GM12874 (cell line): ENCODE measurements around the gene GNL3.

ENCODE experiments used
- TF ChIP-seq, protein P1 (sequence below): IDR thresholded peaks from 2 replicates; pipeline ENCODE4 v1.5.1; 2011; ENCODE audit warnings: low read depth, mild to moderate bottlenecking, control low read depth, low read length, moderate library complexity; ENCODE audit not compliant: insufficient read depth

Gene GNL3

DNA sequence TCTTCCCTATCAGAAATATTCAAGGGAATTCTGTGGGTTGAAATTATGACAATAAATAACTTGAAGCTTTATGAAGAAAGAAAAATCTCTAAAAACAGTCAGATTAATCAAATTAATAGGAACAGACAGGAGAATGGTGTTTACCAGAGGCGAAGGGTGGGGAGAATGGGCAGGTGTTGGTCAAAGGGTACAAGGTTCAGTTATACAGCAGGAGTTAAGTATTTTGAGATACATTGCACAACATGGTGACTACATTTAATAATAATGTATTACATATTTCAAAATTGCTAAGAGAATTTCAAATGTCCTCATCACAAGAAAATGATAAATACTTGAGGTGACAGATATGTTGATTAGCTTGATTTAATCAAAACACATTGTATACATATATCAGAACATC, 38.7 kb downstream of the GNL3 start:
- TF ChIP-seq, protein P1, sequence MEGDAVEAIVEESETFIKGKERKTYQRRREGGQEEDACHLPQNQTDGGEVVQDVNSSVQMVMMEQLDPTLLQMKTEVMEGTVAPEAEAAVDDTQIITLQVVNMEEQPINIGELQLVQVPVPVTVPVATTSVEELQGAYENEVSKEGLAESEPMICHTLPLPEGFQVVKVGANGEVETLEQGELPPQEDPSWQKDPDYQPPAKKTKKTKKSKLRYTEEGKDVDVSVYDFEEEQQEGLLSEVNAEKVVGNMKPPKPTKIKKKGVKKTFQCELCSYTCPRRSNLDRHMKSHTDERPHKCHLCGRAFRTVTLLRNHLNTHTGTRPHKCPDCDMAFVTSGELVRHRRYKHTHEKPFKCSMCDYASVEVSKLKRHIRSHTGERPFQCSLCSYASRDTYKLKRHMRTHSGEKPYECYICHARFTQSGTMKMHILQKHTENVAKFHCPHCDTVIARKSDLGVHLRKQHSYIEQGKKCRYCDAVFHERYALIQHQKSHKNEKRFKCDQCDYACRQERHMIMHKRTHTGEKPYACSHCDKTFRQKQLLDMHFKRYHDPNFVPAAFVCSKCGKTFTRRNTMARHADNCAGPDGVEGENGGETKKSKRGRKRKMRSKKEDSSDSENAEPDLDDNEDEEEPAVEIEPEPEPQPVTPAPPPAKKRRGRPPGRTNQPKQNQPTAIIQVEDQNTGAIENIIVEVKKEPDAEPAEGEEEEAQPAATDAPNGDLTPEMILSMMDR = no peak

DNA sequence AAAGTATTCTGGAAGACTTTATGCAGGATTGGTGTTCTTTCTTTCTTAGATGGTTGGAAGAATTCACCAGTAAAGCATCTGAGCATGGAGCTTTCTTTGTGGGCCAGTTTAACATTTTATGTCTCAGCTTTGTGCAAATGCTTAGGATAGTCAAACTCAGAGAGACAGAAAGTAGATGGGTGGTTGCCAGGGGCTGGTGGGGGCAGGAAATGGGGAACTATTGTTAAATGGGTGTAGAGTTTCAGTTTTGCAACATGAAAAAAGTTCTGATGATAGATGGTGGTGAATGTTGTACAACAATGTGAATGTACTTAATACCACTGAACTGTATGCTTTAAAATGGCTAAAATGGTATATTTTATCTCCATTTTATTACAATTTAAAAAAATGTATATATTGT, 44.8 kb downstream of the GNL3 start:
- TF ChIP-seq, protein P1 = no peak

DNA sequence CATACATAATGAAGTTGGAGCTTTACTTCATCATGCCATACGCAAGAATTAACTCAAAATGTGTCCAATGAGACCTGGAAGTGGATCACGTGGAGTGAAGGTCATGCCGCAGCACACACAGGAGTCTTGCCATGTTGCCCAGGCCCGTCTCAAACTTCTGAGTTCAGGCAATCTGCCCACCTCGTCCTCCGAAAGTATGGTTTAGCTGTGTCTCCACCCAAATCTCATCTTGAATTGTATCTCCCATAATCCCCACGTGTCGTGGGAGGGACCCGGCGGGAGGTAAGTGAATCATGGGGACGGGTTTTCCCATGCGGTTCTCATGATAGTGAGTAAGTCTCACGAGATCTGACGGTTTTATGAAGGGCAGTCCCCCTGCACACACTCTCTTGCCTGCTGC, 45.8 kb downstream of the GNL3 start:
- TF ChIP-seq, protein P1 = no peak

DNA sequence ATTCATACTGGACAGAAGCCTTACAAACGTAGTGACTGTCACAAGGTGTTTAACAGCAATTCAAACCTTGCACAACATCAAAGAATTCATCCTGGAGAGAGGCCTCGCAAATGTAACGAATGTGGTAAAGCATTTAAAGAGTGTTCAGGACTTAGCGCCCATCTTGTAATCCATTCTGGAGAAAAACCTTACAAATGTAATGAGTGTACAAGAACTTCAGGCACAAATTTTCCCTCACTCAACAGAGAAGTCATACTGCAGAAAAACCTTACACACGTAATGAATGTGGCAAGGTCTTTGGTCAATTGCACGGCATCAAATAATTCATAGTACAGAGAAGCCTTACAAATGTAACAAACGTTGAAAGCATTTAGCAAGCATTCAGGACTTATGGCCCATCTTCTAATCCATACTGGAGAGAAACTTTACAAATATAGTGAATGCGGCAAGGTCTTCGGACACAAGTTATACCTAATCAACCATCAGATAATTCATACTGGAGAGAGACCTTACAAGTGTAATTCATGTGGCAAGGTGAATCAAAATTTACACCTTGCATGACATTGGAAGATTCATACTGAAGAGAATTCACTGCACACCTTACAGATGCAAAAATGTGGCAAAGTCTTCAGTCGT, 47.5 kb downstream of the GNL3 start:
- TF ChIP-seq, protein P1 = no peak

DNA sequence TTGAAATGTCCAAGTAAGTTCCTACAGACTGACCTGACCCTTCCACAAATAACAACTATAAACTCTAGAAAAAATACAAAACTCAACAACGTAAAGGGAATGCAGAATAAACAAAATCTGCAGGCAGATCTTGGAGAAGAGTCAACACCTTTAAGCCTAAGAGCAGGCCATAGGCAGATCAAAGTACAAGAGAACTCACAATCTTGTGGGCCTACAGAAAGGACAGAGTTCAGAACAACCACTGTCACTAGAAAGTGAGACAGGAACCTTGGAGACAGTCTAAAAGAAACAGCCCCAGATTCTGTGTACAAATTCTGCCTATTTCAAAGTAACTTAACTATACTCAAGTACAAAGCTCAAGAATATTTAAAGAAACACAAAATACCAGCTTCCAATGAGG, 53.9 kb downstream of the GNL3 start:
- TF ChIP-seq, protein P1 = no peak

DNA sequence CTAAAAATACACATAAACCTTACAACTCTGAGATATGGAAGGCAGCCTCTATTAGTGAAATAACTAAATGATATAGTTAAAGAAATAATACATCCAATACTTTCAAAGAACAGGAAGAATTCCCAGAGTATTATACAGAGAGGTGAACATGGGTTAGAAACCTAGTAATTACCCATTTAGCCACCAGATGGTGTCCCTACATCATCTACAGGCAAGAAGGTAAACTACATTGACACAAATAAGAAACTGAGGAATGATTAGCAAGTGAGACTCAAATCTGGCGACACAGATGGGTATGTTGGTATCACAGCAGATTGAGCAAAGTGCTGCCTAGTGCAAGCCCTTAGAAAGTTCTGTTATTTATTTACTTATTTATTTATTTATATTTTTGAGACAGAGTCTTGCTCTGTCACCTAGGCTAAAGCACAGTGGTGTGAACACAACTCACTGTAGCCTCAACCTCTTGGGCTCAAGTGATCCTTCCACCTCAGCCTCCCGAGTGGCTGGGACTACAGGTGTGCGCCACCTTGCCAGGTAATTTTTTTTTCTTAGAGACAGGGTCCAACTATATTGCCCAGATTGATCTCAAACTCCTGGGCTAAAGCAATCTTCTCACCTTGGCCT, 56.7 kb downstream of the GNL3 start:
- TF ChIP-seq, protein P1 = peak; percentile 54; the same call in 1 of the 2 replicates

DNA sequence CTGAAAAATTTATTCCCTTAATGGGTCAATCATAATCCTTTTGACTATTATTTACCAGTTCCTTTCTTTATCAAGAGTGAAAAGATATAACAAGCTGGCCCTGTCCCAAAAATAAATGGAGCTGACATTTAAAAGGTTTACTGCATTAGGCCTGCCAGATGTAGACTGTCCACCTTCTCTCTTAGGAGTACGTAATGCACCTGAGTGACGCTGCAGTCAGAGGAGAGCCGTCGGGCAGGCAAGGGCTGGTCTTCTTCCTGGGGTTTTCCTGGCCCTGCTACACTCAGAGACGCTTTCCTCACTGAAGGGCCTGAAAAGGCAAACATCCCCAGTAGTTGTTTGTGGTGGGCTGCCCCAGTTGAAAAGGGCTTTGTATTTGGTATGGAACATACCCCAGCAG, 57.3 kb downstream of the GNL3 start:
- TF ChIP-seq, protein P1 = no peak
